NCI-H69 (cell line): ENCODE measurements around the gene TMEM198.

Experiments
- DNase-seq: peaks from one replicate; lab custom pipeline; 2025; lab: John Stamatoyannopoulos, UW

The TMEM198 gene

DNA sequence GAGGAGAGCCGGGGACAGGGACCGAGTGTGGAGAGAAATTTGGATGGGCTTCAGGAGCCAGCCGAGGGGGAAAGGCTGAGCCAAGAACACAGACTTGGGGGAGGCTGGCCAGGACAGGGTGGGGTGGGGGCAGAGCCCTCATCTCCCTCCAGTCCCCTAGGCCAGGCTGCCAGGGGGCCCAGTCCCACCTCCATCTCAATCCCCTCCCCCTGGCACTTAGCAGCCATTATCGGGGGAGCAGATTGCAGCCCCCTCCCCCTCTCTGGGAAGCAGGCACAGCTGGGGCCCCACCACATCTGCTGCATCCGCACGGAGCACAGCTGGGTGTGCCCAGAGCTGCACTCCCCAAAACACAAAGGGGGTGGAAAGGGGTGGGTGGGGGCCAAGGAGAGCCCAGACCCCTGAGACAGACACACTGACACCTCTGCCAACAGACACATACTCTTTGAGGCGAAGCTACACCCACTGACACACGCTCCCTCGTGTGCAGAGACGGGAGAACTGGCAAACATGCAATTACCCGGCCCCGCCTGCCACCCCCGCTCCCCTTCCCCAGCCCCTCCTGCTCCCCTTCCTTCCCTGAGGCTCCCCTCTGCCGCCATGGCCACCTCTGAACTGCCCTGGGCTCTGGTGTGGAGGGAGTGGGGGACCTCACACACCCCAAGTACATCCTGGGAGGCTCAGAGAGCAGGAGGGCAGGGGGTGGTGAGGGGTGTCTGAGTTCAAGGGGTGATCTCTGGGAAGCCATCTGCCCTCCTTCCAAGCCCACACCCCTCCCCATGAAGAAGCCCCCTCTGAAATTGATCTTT, 34.7 kb upstream of the TMEM198 start:
- peak; percentile 80 for DNase-seq

DNA sequence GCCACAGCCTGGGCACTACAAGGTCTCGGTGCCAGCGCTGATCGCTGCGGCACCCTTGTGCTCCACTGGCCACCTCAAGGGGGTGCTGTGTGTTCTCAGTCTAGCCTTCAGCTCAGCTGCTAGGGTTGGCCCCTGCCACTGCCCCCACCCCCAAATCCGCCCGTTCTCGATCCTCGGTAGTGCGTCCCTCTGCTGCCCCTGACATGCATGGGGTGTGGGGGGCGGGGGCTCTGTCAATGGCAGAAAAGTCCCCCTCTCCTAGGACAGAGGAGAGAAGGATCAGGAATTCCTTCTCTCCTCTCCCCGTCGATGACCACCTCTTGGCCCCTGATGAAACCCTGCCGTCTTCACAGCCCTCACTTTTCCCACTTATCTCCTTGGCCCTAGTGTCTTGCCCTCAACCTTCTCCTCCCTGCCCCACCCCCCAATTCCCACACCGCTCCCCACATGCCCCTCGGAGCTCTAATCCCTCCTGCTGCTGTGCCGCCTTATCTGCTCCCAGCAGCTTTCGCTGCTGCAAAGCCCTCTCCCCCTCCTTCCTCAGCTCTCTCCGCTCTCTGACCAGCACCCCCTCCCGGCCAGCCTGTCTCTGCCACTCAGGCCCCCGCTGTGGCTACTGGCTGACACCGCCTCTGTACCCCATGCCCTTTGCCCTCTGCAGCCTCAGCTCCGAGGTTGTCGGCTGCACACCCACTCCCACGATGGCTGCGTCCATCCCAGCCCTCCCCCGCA, 33.9 kb upstream of the TMEM198 start:
- peak; percentile 67 for DNase-seq

DNA sequence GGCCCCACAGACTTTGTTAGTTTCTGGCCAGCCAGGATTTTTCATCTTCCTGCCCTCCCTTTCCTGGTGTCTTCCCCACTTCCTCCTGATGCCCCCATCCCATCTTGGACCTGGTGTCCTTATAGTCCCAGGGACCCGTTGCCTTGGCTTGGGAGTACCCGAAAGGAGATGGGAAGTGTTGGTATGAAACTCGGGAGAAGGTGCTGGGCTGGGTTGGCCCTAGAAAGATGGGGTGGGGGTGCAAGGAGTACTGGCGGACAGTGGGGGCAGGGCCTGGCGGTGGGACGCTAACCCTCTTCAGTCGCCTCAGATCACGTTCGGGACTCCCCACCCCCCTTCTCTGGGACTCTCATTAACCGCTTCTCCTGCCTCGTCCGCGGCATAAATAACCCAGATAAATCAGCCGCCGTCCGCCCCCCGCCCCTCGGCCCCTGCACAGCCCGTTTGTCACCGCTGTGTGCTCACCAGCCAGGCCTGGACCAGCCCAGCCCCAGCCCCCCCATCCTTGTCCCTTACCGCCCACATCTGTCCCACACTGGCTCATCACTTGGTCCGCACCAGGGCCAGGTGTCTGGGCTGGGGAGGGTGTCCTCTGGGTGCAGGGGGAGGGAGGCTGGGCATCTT, 33.2 kb upstream of the TMEM198 start:
- DNase-seq: no peak

DNA sequence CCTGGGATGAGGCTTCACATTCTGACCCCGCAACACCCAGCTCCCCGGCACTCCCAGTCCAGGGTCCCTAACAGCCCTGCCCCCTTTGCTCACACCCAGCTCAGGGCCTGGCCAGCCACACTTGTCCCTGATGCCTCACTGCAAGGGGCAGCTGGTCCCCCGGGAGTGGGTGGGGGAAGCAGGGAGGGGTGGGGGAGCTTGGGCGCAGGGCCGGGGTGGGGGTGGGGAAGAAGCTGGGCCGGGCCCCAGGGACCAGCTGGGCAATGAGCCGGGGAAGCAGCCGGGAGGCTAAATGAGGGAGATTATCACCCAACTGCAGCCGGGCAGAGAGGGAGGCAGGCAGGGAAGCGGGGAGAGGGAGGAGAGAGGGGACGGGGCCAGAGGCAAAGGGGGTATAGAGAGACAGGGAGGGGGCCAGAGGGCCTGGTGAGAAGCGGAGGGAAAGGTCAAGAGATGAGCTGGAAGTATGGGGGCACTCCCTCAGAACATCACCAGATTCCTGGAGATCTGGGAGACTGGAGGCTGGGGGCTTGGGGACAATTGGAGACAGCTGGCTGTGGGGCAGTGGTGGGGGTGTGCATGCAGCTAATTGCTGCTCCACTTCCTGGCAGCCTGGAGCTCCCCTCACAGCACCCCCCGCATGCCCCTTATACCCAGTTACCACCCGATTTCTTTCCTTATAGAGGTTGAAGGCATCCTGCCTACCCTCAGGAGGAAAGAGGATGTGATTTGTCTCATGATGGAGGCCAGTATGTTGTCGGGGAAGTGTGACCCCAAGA, 32.1 kb upstream of the TMEM198 start:
- DNase-seq: peak; percentile 52

DNA sequence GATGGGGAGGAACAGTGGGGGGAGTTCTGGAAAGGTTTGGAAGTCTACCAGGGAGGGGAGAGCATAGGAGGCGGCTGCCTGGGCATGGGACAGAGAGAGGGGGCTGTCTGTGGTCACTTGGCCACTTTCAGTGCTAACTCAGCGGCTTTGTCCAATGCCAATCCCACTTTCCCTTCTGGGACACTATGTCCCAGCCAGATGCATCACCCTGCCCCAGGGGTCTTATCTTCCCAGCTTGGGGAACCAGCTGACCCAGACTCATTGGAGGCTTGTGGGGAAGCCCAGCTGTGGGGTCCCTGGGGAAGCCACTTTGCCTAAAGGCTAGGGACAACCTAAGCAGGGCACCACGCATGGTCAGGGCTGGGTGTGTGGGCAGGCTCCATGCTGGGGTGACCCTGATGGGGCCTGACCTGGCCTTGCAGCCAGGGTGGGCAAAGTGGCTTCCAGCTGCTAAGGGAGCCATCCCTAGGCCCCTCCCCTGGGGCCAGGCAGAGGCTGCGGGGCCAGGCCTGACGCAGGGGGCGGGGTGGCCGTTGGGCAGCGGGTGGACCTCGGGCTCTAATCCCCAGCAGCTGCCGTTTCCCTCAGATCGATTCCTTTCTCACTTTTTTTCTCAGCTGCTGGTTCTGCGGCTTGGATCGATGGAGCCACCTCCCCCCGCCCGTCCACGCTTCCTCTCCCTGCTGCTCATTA, 31.2 kb upstream of the TMEM198 start:
- no peak for DNase-seq

DNA sequence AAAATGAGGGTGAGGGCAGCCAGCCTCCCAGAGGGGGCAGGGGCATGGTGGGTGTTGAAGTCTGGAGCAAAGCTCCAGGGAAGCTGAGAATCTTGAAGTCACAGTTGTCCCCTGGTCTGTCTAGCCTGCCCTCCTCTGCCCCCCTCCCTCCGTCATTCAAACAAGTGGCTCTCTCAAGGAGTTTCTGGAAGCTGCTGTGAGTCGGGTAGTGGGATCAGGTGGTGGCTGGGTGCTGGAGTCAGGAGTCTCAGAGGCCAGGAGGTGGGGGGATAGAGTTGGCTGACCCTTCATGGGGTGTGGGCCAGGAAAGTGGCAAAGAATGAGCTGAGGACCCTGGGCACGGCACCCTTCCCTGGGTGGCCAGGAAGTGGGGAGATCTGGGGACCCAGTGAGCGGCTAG, 30.0 kb upstream of the TMEM198 start:
- DNase-seq: no peak

DNA sequence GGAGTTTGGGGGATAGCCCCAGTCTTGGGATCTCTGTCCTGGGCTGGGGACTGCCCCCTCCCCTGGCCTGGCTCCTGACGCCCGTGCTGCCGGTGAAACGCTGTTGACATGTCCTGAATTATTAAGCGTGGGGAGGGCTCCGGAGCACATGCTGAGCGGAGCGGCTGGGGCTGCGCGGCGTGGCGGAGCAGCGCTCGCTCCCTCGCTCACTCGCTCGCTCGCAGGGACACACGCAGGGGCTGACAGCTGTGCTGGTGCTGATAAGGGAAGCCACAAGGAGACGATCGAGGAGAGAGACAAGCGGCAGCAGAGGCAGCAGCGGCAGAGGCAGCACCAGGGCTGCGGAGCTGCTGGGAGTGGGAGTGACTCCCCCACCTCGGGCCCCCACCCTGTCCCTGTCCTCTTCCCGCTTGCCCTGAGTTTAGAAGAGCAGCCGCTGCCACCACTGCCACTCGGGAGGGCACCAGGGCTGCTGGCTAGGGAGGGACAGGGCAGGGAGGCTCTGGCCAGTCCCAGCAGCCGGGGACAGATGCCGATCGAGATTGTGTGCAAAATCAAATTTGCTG, 29.5 kb upstream of the TMEM198 start, which contains the start of gene ASIC4:
ASIC4 (plus strand) TSS at position 287 of the 566 bp plus-strand sequence; CDS start at position 530, 243 bp downstream.
- DNase-seq: peak; percentile 47

DNA sequence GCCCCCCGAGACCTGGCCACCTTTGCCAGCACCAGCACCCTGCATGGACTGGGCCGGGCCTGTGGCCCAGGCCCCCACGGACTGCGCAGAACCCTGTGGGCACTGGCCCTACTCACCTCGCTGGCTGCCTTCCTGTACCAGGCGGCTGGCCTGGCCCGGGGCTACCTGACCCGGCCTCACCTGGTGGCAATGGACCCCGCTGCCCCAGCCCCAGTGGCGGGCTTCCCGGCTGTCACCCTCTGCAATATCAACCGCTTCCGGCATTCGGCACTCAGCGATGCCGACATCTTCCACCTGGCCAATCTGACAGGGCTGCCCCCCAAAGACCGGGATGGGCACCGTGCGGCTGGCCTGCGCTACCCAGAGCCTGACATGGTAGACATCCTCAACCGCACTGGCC, 29.0 kb upstream of the TMEM198 start:
- DNase-seq: no peak

DNA sequence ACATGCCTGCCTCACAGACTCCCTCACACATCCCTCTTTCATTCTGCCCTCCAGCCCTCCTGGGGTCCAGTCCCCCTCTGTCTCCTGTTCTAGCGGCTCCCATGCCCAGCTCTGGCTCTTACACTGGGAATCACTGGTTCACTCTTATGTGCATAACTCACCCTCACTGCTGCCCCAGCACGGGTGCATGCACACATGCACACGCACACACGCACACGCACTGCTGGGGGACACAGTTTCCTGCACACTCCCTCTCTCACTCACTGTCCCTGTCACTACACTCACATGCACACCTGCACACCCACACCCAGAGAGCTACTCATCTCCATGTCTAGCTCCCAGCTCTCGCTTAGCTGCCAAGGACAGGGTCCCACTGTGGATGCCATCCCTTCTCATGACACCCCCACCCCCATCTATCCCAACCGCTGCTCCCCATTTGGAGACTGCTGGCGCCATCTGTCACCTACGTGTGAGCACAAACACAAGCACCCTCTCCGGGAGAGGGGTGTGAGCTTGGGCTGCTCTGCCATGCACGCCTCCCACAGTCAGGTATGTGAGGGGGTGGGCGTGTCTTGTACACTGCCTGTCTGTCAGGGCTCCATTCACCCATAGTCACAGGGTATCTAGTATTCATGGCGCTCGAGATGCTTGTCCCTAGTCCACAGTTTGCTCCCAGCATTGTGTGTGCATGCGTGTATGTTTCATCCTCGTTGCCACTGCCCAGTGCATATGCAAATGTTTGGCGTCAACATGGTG, 27.8 kb upstream of the TMEM198 start:
- DNase-seq: peak; percentile 21

DNA sequence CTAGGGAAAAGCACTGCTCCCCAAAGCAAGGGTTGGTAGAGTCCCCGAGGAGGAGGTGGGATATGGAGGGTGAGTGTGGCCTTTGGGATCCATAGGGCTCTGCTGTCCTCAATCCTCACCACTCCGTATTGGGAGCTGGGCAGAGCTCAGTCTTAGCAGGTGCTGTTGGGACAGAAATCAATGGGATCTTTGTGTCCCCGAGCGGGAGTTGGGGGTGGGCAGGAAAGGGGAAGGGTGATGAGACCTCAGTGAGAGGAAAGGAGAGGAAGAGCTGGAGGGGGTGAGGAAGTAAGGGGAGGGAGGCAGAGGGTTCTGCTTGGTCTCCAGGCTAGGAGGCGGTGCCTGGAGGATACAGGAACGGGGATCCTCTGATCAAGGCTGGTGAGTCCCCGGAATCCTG, 26.9 kb upstream of the TMEM198 start:
- DNase-seq: no peak

DNA sequence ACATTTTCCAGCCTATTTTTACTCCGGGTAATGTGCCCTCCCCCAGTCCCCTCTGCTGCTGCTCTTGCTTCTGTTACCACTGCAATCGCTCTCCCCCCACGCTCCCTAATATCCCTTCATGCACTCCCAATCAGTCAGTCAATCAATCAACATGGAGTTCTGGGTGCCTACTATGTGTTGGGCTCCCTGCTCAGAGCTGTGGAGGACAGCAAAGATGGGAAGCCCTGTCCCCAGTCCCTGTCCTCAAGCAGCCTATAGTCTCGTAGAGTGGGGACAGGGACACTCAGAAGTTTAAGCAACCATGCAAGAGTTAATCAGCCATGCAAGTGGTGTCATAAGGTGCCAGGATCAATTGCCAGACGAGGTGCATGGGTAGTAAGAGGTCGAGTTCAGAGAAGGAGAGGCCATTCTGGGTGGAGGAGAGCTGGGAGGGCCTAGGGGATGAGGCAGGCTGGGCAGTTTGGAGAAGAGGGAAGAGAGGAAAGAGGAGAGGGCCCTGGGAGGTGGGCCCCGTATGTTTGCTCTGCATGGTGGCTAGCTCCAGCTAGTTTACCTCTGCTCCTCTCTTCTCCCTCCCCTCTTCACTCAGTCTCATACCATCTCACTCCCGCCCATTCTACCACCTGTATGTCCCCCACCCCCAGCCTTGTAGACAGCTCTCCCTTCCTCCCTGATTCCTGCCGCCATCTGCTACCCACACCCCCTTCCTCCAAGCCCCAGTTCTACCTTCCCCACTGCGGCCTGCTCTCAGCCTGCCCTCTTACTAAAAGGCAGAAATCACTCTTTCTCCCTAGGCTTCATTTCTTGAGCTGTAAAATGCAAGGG, 25.7 kb upstream of the TMEM198 start:
- peak; percentile 63 for DNase-seq

DNA sequence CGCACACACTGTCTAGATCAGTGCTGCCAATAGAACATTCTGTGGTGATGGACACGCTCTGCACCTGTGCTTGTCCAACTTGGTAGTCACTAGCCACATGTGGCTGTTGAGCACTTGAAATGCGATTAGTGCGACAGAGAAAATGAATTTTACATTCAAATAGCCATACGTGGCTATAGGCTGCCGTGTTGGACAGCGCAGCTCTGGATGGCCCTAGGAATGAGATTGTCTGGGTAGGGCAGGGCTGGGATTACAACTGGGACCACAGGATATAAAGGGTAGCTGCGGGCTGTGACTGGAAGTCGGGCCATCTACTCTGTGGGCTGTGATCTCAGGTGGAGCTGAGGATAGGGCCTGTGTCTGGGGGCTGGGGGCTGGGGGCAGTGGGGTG, 24.3 kb upstream of the TMEM198 start:
- no peak for DNase-seq

DNA sequence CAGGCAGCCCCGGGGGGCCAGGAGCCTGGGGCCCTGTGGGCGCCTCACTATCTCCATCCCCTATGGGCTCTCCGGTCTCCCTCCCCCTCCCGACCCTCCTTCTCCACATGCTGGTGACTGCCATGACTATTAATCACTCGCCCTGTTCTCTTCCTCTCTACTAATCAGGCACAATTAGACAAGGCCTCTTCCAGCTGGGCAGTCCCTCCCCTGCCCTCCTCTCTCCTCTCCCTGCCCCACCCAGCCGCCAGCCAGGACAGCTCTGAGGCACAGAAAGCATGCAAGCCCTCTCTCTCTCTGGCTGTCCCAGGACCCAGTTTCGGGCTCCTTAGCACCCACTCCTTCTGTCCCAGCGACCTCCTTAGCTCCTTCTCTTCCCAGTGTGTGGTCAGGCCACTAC, 23.7 kb upstream of the TMEM198 start:
- peak; percentile 36 for DNase-seq

DNA sequence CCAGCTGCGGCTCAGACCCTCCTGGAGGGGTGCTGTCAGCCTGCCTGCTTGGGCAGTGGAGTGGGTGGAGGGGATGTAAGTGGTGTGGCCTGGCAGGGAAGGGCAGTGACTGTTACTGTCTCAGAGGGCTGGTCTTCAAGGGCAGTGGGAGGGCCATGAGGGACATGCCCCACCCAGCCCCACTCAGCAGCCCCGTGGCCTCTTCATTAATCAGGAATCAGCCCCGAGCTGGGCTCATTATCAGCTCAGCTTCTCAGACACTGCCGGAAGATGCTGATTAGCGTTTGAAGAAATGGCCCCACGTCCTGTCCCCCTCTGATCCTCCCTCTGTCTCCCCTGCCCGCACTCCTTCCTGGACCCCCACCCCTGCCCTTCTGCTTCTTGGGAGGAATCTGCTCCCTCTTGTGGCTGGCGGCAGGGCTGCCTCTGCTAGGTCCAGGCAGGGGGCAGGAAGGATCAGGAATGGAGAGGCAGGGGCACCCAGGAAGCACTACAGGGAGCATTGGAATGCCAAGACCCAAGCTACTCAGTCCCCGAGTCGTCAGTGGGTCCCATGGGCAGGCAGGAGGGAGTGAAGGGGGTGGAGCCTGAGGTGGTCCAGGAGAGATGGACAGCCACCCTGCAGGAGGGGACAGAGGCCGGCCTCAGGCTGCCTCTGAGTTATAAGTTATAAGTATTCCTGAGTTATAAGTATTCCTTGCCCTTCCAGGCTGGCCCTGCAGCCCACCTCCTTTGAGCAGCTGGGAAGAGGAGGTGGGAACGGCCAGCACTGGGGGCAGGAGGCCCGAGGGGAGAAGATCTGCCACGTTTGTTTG, 22.6 kb upstream of the TMEM198 start:
- DNase-seq: peak; percentile 75

DNA sequence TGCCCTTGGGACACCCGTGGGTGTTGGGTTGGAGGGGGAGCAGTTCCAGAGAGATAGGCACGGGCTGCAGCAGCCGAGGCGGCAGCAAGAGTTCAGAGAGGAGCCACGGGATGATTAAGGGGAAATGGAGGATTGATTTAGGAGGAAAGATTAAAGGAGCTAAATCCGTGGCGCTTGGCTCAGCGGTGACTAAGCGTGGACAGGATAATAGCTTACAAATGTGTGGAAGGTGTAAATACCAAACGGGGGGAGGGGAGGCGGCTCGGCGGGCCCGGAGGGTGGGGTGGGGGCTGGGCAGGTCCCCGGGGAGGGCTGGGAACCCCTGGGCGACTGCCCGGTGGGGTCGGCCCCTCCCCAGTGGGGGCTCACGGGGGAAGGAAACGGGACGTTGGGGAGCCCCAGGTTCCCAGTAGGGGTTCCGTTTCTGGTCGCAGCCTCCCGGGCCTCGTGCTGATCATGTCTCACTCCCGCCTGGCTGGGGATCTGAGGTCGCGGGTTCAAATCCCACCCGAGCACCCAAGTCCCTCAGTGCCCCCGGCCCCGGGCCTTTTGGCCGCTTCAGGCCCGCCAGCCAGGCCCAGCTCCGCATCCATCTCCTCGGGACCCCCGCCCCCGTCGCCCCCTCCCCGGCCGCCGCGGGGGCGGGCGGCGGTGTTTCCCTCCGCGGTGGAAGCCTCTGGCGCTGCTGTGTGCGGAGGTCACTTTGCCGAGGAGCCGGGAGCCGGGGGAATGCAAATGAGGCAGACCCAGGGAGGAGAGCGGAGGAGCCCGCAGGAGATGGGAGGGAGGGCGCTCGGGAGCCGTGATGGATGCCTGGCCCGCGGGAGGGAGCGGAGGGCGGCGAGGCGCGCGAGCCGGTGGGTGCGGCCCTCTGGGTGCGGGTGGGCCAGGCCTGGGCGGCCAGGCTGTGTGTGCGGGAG, 21.5 kb upstream of the TMEM198 start:
- DNase-seq: peak; percentile 46

DNA sequence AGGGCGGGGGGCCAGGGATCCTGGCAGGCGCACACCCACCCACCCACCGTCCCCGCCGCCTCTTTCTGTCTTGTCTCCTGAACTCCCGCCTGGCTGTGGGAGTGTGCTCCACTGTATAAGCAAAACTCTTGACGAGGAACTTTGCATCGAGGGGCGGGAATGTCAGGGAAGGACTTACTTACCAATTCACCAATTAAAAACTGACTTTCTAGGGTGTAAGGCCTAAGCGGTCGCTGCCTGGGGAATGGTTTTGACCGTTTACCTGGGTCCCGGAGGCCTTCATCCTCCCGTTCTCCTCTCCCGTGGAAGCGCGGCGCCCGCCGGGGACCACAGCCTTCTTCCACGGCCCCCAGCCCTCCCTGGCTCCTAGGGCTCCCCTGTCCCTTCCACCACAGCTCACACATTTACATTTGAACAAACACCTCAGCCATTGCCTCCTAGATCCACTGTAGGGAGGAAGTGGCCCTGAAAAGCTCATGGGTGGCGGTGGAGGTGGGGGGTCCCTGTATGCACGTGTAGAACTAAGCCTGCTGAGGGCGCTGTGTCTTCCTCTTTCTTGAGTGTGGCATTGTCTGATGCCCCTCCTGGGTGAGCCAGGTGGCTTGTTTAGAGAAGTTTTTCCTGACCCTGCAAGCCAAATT, 20.7 kb upstream of the TMEM198 start:
- DNase-seq: peak; percentile 36

DNA sequence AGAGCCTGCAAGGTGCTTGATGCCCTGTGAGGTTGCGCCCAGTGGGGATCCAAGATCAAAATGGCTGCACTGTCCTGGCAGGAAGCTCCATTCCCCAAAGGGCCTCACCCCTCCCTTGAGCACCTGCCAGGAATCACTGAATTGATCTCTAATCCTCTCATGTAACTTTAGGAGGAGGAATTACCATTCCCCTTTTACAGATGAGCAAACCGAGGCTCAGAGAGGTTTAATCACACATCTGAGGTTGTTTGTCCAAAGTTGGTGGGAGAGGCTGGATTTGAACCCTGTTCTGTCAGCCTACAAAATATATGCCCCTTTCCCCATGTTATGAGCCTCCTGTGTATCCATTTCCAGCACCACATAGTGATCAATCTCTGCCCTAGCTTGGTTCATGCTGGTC, 19.0 kb upstream of the TMEM198 start:
- DNase-seq: no peak
